Jurkat, Clone E6-1 (cell line): ENCODE results near the gene ERCC6L.
"Not testable (repeated sequence)": the region's sequence is repeated elsewhere in the genome, so short reads cannot be mapped to it uniquely, and the experiment has no call there.

Source experiments
- DNase-seq: peaks from one replicate; pipeline ENCODE4 v3.0.0-alpha.2; 2011; ENCODE audit warnings: low read depth, low spot score
- H3K4me3 ChIP-seq: 2 replicates; pipeline ENCODE4 v1.5.1; 2011; ENCODE audit warnings: mild to moderate bottlenecking, low read length, control low read depth, moderate library complexity

The ERCC6L gene

DNA sequence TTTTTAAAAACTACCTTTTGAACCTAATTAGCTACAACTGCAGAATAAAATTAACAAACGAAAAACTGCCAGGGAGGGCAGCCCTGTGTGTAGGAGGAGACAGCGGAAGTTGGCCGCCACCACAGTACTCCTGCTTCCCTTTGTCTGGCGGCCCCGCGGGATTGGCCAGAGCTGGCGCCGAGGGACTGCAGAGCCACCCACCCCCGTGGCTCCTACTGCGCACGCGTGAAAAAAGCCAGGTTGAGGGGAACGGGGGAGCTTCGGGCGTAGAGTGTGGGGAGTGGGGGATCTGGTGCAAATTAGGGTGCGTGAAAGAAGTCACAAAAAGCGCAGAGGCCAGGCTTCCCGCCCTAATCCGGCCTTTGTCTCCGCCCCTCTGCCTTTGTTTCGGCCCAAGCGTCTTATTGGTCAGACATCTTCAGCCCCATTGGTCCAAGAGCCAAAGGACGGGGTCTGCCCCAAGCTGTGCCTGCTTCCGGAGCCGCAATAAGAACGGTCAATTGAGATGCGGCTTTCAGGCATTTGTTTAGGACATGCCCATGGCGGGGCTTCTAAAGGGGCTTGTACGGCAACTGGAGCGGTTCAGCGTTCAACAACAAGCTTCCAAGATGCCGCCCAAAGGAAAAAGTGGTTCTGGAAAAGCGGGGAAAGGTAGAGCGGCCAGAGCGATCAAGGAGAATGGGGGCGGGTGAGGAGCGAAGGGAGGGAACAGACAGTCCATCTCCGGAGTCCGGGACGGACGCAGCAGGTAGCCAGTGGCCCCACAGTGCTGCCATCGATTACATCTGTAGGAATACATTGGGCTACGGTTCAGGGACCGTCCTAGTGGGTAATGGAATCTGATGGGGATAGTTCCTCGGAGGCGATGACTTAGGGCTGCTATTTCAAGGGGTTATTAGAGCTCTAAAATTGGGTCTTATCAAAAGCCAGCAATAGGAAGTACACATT lies 57.4 kb downstream of the ERCC6L start, which contains the start of gene PIN4:
PIN4 (plus strand) TSS at position 580 of the 948 bp plus-strand sequence; CDS start at position 609, 29 bp downstream.
- H3K4me3 ChIP-seq = peak within 1 kb of the TSS; percentile 87
- DNase-seq = peak; percentile 94

DNA sequence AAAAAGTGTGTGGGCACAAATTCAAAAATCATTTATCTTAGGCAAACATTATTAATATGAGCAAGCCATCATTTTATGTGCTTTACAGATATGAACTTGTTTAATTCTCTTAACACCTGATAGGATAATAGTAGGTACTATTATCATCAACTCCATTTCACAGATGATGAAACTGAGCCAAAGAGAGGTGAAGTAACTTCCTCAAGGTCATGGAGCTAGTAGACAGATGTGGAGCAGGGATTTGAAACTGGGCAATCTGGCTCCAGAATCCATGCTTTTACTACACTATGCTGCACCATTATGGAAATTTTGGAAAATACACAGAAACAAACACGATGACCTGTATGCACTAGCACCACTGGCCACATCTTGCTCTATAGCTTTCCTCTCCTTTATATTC lies 58.3 kb downstream of the ERCC6L start:
- peak overlapping the region; percentile 87 for H3K4me3 ChIP-seq
- DNase-seq = no peak

DNA sequence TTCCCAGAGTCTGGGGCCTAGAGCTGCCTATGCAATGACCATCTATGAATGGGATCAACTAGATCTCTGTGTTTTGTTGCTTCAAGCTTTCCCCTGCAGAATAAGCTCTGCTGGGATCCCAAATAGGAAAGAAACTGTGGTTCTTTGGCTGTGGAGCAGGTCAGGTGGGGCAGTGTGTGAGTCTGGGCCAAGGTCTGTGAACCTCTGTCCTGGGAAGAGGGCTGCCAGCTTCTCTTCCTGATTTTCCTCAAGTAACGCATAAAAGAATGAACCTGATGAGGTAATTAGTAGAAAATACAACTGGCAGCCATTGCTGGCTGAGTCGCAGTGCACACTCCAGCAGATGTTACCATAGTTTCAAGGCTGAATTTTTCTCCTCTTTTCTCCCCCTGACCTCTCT lies 61.8 kb downstream of the ERCC6L start:
- no peak for DNase-seq
- no peak overlapping the region for H3K4me3 ChIP-seq

DNA sequence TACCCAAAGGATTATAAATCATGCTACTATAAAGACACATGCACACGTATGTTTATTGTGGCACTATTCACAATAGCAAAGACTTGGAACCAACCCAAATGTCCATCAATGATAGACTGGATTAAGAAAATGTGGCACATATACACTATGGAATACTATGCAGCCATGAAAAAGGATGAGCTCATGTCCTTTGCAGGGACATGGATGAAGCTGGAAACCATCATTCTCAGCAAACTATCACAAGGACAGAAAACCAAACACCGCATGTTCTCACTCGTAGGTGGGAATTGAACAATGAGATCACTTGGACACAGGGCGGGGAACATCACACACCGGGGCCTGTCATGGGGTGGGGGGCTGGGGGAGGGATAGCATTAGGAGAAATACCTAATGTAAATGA lies 62.5 kb downstream of the ERCC6L start:
- not testable (repeated sequence) for H3K4me3 ChIP-seq, DNase-seq

DNA sequence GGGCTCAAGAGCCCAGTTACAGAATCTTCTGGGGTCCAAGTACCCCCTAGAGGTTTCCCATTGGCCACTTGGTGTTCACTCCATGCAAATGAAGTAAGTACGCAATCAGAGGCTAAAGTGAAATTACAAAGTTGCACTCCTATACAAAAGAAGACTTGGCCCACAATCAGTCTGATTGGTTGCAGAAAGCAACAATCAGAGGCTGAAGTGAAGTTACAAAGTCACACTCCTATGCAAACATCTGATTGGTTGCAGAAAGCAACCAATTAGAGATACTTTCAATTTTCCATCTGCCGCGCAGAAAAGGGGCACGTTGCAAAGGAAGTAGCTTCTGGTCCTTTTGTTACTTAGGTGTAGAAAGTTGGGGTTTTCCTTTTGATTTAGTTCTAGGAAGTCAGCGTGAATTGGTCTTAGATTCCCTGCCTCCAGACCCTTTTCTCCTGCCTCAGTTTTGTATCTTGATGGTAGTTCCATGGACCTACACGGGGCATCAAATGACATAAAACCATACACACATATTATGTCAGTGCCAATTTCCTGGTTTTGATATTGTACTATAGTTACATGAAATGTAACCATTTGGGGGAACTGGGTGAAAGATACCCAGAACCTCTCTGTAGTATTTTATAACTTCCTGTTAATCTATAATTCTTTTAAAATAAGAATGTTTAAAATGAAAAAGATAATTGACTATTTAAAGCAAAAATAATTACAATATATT lies 69.7 kb downstream of the ERCC6L start:
- no peak overlapping the region for H3K4me3 ChIP-seq
- DNase-seq = no peak

DNA sequence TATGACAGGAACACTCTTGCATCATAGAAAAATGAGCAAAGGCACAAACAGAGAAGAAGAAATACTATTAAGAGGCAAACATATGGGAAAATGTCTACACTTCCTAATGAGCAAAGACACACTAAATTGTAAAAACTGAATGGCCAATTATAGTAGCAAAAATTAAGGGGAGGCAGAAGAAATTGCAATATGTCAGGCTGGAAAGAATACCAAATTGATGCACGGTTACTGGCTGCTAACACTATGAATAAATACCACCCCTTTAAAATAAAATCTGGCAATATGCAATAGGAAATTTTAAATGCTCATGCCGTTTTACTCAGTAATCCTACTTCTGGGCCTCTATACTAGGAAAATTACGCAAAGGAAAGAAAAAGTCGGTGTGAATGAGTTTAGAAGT lies 73.3 kb downstream of the ERCC6L start:
- DNase-seq = no peak
- no peak overlapping the region for H3K4me3 ChIP-seq

DNA sequence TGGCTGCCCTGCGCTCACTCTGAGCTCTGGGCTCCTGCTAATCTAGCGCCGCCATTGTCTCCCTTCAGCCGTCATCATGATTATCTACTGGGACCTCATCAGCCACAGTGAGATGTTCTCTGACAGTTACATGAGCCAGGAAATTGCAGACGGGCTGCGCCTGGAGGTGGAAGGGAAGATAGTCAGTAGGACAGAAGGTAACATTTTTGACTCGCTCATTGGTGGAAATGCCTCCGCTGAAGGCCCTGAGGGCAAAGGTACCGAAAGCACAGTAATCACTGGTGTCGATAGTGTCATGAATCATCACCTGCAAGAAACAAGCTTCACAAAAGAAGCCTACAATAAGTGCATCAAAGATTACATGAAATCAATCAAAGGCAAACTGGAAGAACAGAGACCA lies 79.1 kb downstream of the ERCC6L start:
- no peak overlapping the region for H3K4me3 ChIP-seq
- DNase-seq = no peak

DNA sequence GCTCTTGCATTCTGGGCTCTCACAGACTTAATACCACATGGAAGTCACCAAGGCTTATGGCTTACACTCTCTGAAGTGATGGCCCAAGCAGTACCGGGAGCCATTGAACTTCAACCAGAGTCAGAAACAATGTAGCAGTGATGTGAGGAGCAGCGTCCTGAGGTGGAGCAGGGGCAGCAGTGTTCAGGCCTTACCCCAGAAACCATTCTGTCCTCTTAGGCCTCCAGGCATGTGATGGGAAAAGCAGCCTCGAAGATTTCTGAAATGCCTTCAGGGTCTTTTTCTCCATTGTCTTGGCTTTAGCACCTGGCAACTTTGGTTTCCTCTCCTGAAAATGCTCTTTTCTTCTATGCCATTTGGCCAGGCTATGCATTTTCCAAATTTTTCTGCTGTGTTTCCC lies 80.1 kb downstream of the ERCC6L start:
- DNase-seq = no peak
- H3K4me3 ChIP-seq = no peak overlapping the region
